GM13976 (cell line): ENCODE measurements around the gene TJP1.
"Not testable (repeated sequence)": the region's sequence is repeated elsewhere in the genome, so short reads cannot be mapped to it uniquely, and the experiment has no call there.

ENCODE experiments used
- DNase-seq: peaks from one replicate; pipeline ENCODE4 v3.0.0; 2012; ENCODE audit warnings: low spot score
- CTCF ChIP-seq: IDR thresholded peaks from 2 replicates; pipeline ENCODE4 v1.5.1; 2012; ENCODE audit warnings: borderline replicate concordance, mild to moderate bottlenecking; ENCODE audit not compliant: insufficient read depth; ENCODE audit errors: extremely low read depth, missing control alignments, control extremely low read depth
- in situ Hi-C: fragments of 300-500 bp; cut with MboI; formaldehyde crosslinking; loops from one replicate; pipeline ENCODE4 v1.12.0; 2022; ENCODE audit warnings: low sequenced_read_pairs, mixed read lengths, inconsistent platforms; ENCODE audit not compliant: unreplicated experiment

The TJP1 gene

GRCh38 chr15:29700296-29700695 is 122.0 kb downstream of the TJP1 start:
- TF ChIP-seq CTCF = no peak
- DNase-seq = no peak
- in situ Hi-C loops = no loop called here

DNA sequence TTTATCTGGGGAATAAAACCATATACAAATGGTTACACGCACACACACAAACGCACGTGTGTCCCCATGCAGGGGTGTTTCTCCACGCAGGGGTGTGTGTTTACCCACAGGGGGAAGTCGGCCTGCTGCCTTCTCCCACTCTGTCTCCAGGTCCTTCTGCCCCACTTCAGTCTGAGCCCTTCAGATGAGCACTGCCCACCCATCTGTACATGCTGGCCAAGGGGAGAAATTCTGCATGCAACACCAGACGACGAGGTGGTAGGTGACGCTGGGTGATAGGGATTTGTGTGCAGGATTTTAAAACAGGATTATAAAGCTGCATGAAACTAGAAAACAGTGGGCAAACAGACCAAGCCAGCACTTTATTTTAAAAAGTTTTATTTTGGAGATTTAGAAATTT is 122.5 kb downstream of the TJP1 start:
- DNase-seq = no peak
- no peak for TF ChIP-seq CTCF
- in situ Hi-C loops = no loop called here

DNA sequence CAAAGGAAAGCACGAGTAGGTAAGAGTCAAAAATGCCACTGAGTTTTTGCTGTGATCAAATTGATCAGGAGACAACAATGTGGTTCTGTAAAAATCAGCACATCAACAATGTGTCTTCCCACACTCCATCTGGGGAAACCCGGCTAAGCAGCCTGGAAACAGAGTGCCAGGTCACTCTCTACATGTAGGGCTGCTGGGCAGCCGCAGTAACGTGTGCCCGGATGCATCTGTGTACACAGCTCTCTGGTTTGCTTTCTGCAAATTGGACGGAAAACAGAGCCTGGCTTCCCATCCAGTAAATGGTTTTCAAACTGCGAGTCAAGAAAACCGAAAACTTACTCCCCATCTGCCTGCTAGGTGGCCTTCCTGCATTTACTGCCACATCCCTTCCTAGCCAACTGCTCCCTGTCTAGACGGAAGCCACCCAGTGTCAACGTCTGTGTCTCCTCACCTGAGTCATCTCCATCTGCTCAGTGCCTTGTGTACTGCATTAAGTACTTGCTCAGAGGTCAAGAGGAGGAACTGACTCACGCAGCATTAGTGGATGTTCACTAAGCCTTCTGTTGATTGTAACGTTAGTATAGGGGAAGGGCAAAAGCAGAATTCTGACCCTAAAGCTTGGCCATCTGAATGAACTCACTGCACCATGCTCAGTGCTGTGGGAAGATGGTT is 124.1 kb downstream of the TJP1 start:
- no peak for DNase-seq
- TF ChIP-seq CTCF = no peak
- in situ Hi-C loops = no loop called here

GRCh38 chr15:29696950-29697738 is 125.1 kb downstream of the TJP1 start:
- DNase-seq = no peak
- TF ChIP-seq CTCF = no peak
- in situ Hi-C loops = no loop called here

GRCh38 chr15:29696506-29696905 is 125.8 kb downstream of the TJP1 start:
- DNase-seq, in situ Hi-C loops: not testable (repeated sequence)

DNA sequence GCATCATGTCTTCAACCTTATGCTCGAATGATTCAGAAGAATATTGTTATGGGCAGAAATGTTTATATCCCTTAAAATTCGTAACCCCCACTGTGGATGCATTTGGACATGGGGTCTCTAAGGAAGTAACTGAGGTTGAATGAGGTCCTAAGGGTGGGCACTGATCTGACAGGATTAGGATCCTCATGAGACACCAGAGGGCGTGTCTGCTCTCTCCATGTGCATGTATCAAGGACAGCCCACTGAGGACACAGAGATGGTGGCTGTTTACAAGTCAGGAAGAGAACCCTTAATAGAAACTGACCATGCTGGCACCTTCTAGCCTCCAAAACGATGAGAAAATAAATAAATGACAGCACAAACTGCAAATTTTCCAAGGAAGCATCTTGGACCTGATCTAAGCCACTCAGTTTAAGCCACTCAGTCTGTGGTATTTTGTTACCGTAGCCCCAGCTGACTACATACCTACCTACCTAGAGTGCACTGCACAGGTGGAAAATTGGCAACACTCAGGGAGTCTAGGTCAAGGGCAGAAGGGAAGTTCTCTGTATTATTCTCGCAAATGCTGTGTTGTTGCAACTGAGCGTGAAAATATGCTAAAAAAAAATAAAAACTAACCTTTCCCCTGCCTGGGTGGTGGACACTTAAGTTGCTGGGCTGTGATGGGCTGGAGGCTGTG is 126.6 kb downstream of the TJP1 start:
- no peak for TF ChIP-seq CTCF
- in situ Hi-C loops = no loop called here
- no peak for DNase-seq

- DNase-seq = no peak
- no peak for TF ChIP-seq CTCF
- in situ Hi-C loops = no loop called here
Measured at GRCh38 chr15:29693225-29693624, 129.0 kb downstream of the TJP1 start.
